Activated T-helper 9 cell treated with anti-CD3 and anti-CD28 coated beads, Interleukin-2, amount 50 U/mL, for 16 hours (primary cell): ENCODE measurements around the gene COX7A2L.

Source experiments
- DNase-seq: peaks from one replicate; pipeline ENCODE4 v3.0.0-alpha.2; 2020; ENCODE audit warnings: low read depth

Gene COX7A2L

GRCh38 chr2:42317486-42317885 lies 43.5 kb downstream of the COX7A2L start:
- DNase-seq, result no peak

- DNase-seq, result no peak
Observed at GRCh38 chr2:42316910-42317309, 44.1 kb downstream of the COX7A2L start.

- DNase-seq, result no peak
Observed at GRCh38 chr2:42315844-42316470, 45.1 kb downstream of the COX7A2L start.

GRCh38 chr2:42314892-42315468 lies 46.0 kb downstream of the COX7A2L start:
- no peak for DNase-seq

- DNase-seq, result no peak
Observed at GRCh38 chr2:42312106-42312505, 48.9 kb downstream of the COX7A2L start.

- DNase-seq, result no peak
Observed at GRCh38 chr2:42310007-42310515, 51.0 kb downstream of the COX7A2L start.

GRCh38 chr2:42309366-42309765 lies 51.7 kb downstream of the COX7A2L start:
- no peak for DNase-seq

GRCh38 chr2:42307180-42307579 lies 53.8 kb downstream of the COX7A2L start:
- no peak for DNase-seq

- DNase-seq, result no peak
Observed at GRCh38 chr2:42304059-42304713, 56.8 kb downstream of the COX7A2L start.

GRCh38 chr2:42303252-42303651 lies 57.8 kb downstream of the COX7A2L start:
- DNase-seq, result no peak

GRCh38 chr2:42300527-42300926 lies 60.5 kb downstream of the COX7A2L start:
- no peak for DNase-seq
